Activated T-helper 9 cell treated with anti-CD3 and anti-CD28 coated beads, Interleukin-2, amount 50 U/mL, for 16 hours (primary cell): Measurements from ENCODE around the gene GNS.

Experiments
- DNase-seq: peaks from one replicate; pipeline ENCODE4 v3.0.0-alpha.2; 2020; ENCODE audit warnings: low read depth

Gene GNS

GRCh38 chr12:64735442-64735841, 23.8 kb downstream of the GNS start:
- DNase-seq = no peak

DNA sequence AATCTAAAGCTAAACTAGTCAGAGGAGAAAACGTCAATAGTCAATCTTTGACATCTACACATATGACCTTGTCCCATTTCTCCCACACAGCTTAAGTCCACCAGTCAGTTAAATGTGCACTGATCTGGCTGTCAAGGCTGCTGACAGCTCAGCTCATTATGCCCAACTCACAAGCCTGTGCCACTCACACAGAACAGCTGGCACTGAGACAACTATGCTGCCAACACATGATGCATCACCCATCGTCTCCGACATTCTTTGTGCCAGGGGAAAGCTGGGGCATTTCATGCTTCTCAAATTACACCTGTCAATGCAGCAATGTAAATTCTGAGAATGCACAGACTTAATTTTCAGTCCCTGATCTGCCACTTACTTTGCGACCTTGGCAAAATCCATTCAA, 25.3 kb downstream of the GNS start:
- no peak for DNase-seq

- DNase-seq = no peak
Measured at GRCh38 chr12:64731683-64732082, 27.5 kb downstream of the GNS start.

- no peak for DNase-seq
Measured at GRCh38 chr12:64730588-64730969, 28.6 kb downstream of the GNS start.

DNA sequence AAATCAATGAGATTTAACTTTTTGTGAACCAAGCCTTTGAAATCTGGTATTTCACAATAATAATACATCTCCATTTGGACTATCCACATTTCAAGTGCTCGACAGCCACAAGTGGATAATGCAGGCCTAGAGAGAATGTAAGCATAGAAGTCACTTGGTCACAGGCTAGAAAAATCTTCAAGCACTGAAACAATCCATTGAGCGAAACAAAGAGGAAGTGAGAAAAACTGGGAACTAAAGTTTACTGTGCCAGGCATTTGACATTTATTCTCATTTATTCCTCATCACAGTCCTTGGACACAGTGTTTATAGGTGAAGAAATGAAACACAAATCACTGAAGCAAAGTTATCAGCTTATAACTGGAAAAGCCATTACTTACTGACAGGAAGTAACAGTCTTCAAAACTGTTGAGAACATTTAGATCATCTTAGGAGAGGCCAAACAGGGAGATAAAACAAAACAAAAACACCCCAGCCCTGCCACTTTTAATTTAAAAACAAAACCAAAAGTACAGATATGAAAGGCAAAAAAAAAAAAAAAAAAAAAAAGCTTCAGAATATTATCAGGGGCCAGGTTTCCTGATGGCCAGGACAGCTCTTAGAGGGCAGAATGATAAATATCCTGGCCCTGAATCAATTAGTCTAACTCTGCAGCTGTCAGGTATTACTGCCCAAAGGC, 29.2 kb downstream of the GNS start:
- DNase-seq = no peak

- no peak for DNase-seq
Measured at GRCh38 chr12:64724201-64724745, 34.9 kb downstream of the GNS start.

GRCh38 chr12:64723630-64724029, 35.6 kb downstream of the GNS start:
- DNase-seq = no peak

GRCh38 chr12:64722835-64723234, 36.4 kb downstream of the GNS start:
- no peak for DNase-seq

DNA sequence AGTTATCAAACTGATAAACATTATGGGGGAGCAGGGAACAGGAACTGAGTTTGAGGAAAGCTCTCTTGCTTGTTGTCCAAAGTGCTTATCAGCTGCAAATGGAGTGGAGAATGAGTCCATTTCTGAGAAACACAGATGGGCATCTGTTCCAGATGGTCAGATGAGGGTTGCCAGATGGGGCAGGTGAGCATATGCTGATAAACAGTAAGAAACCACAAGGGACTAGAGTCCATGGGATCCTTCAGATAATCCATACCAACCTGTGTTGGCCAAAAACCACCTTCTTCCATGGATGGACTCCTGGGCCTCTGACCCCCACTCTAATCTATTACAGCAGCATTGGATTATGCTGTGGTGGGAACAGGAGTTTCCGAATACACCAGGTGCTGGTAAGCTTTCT, 38.3 kb downstream of the GNS start:
- DNase-seq = no peak

GRCh38 chr12:64718649-64719048, 40.6 kb downstream of the GNS start:
- DNase-seq = no peak

DNA sequence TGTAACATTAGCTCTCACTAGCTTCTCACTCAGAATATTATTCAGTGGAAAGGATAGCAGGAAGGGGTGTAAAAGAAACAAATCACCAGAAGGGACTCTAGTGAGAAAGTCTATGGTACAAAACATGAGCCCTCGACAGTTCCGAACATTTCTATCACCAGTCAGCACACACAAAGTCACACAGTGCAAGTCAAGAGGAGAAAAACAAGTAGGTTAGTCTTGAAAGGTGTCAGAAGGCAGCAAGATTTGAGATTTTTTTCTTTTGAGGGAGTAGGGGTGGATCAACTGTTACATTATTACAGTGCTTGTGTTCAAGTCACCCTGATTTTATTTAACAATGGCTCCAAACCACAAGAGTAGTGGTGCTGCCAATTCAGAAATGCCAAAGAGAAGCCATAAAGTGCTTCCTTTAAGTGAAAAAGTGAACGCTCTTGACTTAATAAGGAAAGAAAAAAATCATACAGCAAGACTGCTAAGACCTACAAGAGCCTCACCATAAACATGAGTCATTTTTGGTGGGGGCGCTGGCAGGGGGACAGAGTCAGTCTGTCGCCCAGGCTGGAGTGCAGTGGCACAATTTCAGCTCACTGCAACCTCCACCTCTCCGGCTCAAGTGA, 42.3 kb downstream of the GNS start:
- no peak for DNase-seq

GRCh38 chr12:64716371-64716770, 42.8 kb downstream of the GNS start:
- DNase-seq = no peak

GRCh38 chr12:64714551-64714968, 44.6 kb downstream of the GNS start:
- no peak for DNase-seq

DNA sequence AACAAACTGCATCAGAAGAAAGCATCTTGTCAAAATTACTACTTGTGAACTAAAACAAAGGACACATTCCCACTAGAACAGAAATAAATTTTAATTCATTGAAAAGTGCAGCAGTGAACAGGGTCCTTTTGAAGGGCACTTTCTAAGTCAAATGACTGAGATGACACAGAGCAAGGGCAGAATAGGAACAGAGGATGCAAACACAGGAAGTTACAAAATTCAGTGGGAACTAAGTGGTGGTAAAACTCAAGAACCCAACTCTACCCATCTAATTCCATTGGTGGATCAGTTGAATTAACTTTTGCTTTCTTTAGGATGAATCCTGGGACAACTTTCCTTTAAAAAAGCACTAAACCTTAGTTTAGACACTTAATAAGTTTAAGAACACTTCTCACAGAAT, 45.8 kb downstream of the GNS start:
- DNase-seq = no peak

- no peak for DNase-seq
Measured at GRCh38 chr12:64709429-64709828, 49.8 kb downstream of the GNS start.

GRCh38 chr12:64707926-64708325, 51.3 kb downstream of the GNS start:
- no peak for DNase-seq

DNA sequence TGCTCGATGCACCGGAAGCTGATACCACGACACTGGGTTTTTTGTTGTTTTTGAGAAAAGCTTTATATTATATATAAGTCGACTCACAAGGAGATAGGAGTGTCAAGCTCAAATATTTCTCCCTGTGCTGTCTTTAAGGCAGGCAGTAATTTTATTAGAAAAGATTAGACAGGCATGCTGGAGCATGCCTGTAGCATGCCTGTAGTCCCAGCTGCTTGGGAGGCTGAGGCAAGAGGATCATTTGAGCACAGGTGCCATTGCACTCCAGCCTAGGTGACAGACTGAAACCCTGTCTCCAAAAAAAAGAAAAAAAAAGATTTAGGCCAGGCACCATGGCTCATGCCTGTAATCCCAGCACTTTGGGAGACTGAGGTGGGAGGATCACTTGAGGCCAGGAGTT, 51.8 kb downstream of the GNS start:
- DNase-seq = no peak

- DNase-seq = no peak
Measured at GRCh38 chr12:64706857-64707256, 52.3 kb downstream of the GNS start.

- DNase-seq = no peak
Measured at GRCh38 chr12:64706306-64706705, 52.9 kb downstream of the GNS start.

- no peak for DNase-seq
Measured at GRCh38 chr12:64701283-64701682, 57.9 kb downstream of the GNS start.

DNA sequence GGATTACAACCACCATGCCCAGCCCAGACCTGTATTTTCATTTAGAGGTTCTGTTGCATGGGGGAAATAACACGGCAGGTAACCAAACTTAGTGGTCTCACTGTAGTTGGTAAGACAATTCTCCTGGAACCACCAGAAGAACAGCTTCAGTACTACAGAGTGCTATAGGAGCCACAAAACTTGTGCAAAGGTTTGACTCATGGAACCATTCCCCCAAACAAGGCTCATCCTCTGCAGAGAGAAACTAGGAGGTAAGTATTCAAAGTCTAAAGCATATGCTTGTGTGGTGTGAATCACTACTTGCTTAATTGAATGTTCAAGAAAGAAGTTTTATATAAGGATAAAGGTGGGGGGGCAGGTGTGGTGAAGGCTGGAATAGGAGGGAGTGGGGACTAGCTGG, 58.7 kb downstream of the GNS start:
- DNase-seq = no peak

DNA sequence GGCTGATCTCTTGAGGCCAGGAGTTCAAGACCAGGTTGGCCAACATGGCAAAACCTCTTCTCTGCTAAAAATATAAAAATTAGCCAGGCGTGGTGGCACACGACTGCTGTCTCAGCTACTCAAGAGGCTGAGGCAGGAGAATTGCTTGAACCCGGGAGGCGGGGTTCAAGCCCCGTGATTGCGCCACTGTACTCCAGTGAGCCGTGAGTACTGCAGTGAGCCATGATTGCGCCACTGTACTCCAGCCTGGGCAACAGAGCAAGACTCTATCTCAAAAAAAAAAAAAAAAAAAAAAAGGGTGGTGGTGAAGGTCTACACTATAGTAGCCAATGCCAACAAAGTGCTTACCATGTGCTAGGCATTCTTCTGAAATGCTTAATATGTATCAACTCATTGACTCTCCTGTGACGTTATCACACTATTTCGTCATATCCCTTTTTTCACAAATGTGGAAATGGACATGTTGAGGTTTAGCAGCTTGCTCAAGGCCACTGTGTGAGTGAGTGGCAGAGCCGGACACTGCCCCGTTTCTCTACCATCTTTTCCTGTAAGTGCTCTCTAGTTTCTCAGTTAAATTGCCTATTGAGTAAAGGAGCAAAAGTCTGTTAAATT, 59.6 kb downstream of the GNS start:
- no peak for DNase-seq

GRCh38 chr12:64696080-64696741, 63.0 kb downstream of the GNS start:
- no peak for DNase-seq
